HepG2 (cell line): ENCODE data around the gene CD14. TPM values are rescaled to one million over a fixed set of nuclear protein-coding genes. Genes with fewer than 3 reads are reported as not detected.

Experiments
- ATAC-seq: fragments of 200-7000 bp; cut with Tn5 transposase; 3 replicates; pipeline ENCODE4 v1.9.1; 2020; ENCODE audit warnings: mild to moderate bottlenecking, moderate library complexity
- BruUV-seq: library from RNA; stranded (reverse); fragments of 400-500 nt; replicated peaks from 2 replicates; lab custom pipeline; 2021; lab: Mats Ljungman, UMichigan
- CTCF ChIA-PET: fragments of 300-600 bp; formaldehyde crosslinking; extraction: SDS; loops from one replicate; lab custom pipeline; 2021; ENCODE audit warnings: low total read pairs, inconsistent platforms, low intra/inter-chr PET ratio; lab: Yijun Ruan, JAX
- POLR2A ChIA-PET: fragments of 350-600 bp; sonication (Branson Sonifier 250); formaldehyde crosslinking; loops from one replicate; lab custom pipeline; 2020; ENCODE audit warnings: antibody characterized with exemption, inconsistent platforms; lab: Yijun Ruan, JAX
- DNase-seq: peaks from one replicate; pipeline ENCODE4 v3.0.0-alpha.2; 2015; ENCODE audit warnings: low spot score
- FAIRE-seq: peaks from 3 replicates; lab custom pipeline; 2011; peaks lifted over from hg19 to GRCh38; lab: Jason Lieb, UNC
- H2AFZ ChIP-seq: one replicate; pipeline ENCODE4 v1.6.1; 2011; ENCODE audit warnings: low read length, inconsistent platforms
- H3K27ac ChIP-seq: fragments of 300-600 bp; 3 replicates; pipeline ENCODE4 v1.8.0; 2011; ENCODE audit warnings: mixed run types, mild to moderate bottlenecking, mixed read lengths, low read length, inconsistent platforms; ENCODE audit not compliant: insufficient read depth; ENCODE audit errors: extremely low read length
- H3K27me3 ChIP-seq, 2 experiments: fragments of 200-600 bp in 1 of 2; 2 replicates in 1 of 2; 3 replicates in 1 of 2; pipeline versions ENCODE4 v1.6.0 to v1.8.0; 2011; ENCODE audit warnings: low read length in 2 of 2, mild to moderate bottlenecking in 2 of 2, moderate library complexity in 2 of 2, inconsistent platforms in 1 of 2; ENCODE audit not compliant: insufficient read depth in 2 of 2, control insufficient read depth in 1 of 2
- H3K36me3 ChIP-seq, 2 experiments: fragments of 200-600 bp in 1 of 2; replicated peaks in 1 of 2; 2 replicates in 1 of 2; 3 replicates in 1 of 2; pipeline versions ENCODE4 v1.5.1 to v1.8.0; 2011; ENCODE audit warnings: low read length in 2 of 2, inconsistent platforms in 1 of 2; ENCODE audit not compliant: insufficient read depth in 2 of 2, control insufficient read depth in 1 of 2
- H3K4me1 ChIP-seq: 2 replicates; pipeline ENCODE4 v1.5.1; 2012; ENCODE audit warnings: low read length, inconsistent platforms; ENCODE audit not compliant: insufficient read depth
- H3K4me2 ChIP-seq: 2 replicates; pipeline ENCODE4 v1.6.0; 2011; ENCODE audit warnings: low read depth, low read length, inconsistent platforms
- H3K4me3 ChIP-seq, 3 experiments: fragments of 200-600 bp in 1 of 3; sonication (generic), shearing (Covaris generic) in 1 of 3; replicated peaks in 1 of 3; 2 replicates each; pipeline ENCODE4 v1.5.1; 2011 to 2016; ENCODE audit warnings: low read length in 3 of 3, inconsistent platforms in 2 of 3, low read depth in 2 of 3, mild to moderate bottlenecking in 2 of 3, control low read depth in 1 of 3, mixed read lengths in 1 of 3; ENCODE audit not compliant: insufficient read depth in 1 of 3
- H3K79me2 ChIP-seq: one replicate; pipeline ENCODE4 v1.6.1; 2011; ENCODE audit warnings: low read length, inconsistent platforms; ENCODE audit not compliant: insufficient read depth
- H3K9ac ChIP-seq: 2 replicates; pipeline ENCODE4 v1.6.0; 2011; ENCODE audit warnings: mild to moderate bottlenecking, low read depth, low read length, inconsistent platforms; ENCODE audit not compliant: insufficient read depth
- H3K9me3 ChIP-seq: 2 replicates; pipeline ENCODE4 v1.5.1; 2012; ENCODE audit warnings: mild to moderate bottlenecking, low read length
- H4K20me1 ChIP-seq: 2 replicates; pipeline ENCODE4 v1.6.0; 2011; ENCODE audit warnings: inconsistent platforms, mild to moderate bottlenecking, low read length, moderate library complexity; ENCODE audit not compliant: insufficient read depth
- ELF4 ChIP-seq: sonication (generic); formaldehyde crosslinking; IDR thresholded peaks from 2 replicates; pipeline ENCODE4 v1.5.0; 2020; ENCODE audit warnings: missing genetic modification reagents, mild to moderate bottlenecking, moderate library complexity, borderline replicate concordance
- NFYC ChIP-seq: IDR thresholded peaks from 2 replicates; pipeline ENCODE4 v1.6.1; 2016; ENCODE audit warnings: missing genetic modification reagents, missing compliant biosample characterization
- SMARCC2 ChIP-seq: fragments of 450-650 bp; IDR thresholded peaks from 2 replicates; pipeline ENCODE4 v1.6.1; 2017; ENCODE audit warnings: antibody characterized with exemption, mild to moderate bottlenecking
- ZEB1 ChIP-seq: IDR thresholded peaks from 2 replicates; pipeline ENCODE4 v1.6.1; 2012; ENCODE audit warnings: mild to moderate bottlenecking, low read depth, inconsistent platforms; ENCODE audit not compliant: insufficient replicate concordance
- ZFP90 ChIP-seq: sonication (generic); formaldehyde crosslinking; IDR thresholded peaks from 2 replicates; pipeline ENCODE4 v1.8.0; 2022; ENCODE audit warnings: missing genetic modification reagents, mild to moderate bottlenecking, inconsistent platforms, borderline replicate concordance
- ZIK1 ChIP-seq: sonication (generic); formaldehyde crosslinking; IDR thresholded peaks from 2 replicates; pipeline ENCODE4 v1.5.0; 2020; ENCODE audit warnings: mild to moderate bottlenecking, low read depth, missing genetic modification reagents, borderline replicate concordance
- ZNF569 ChIP-seq: sonication (generic); formaldehyde crosslinking; IDR thresholded peaks from 2 replicates; pipeline ENCODE4 v1.5.0; 2020; ENCODE audit warnings: mild to moderate bottlenecking, missing genetic modification reagents, moderate library complexity, borderline replicate concordance
- WGBS: methylation state at CpG from one replicate; pipeline ENCODE4 v1.1.6; 2017; ENCODE audit warnings: low lambda C conversion rate; 5-methylcytosine and 5-hydroxymethylcytosine counted together
- in situ Hi-C: cut with HindIII; loops from 2 replicates; pipeline ENCODE4 v1.10.0; 2017; ENCODE audit warnings: low pct_unique_long_range_greater_than_20kb; ENCODE audit not compliant: extremely low pct_ligation_motif_present
- intact Hi-C: fragments of 100-400 bp; cut with micrococcal nuclease; formaldehyde crosslinking; loops from one replicate; pipeline ENCODE4 v1.10.0; 2022; ENCODE audit not compliant: unreplicated experiment
- polyA plus RNA-seq, 8 experiments: library from polyadenylated mRNA; depleted of rRNA in 3 of 8; stranded (reverse) in 7 of 8; unstranded in 1 of 8; fragments of >200 nt; fragmentation: Illumina TruSeq in 4 of 8; extraction: Trizol in 4 of 8; gene quantifications; 2 replicates each; pipeline versions ENCODE4 v1.2.1 to v1.2.3, GENCODE V29; 2011 to 2016; ENCODE audit warnings: low read depth in 4 of 8, missing spikeins in 1 of 8, mixed read lengths in 1 of 8; ENCODE audit not compliant: insufficient read depth in 1 of 8
- total RNA-seq, 5 experiments: library from RNA; depleted of rRNA; stranded (reverse); fragments of >200 nt; fragmentation: Illumina TruSeq; extraction: Trizol; gene quantifications; 2 replicates each; pipeline ENCODE4 v1.2.3, GENCODE V29; 2016; ENCODE audit warnings: low read depth in 1 of 5
- TF ChIP-seq, protein P1 (sequence below): sonication (generic); formaldehyde crosslinking; IDR thresholded peaks from 2 replicates; pipeline ENCODE4 v1.4.0; 2020; ENCODE audit warnings: mild to moderate bottlenecking, missing genetic modification reagents
- TF ChIP-seq, protein P2 (sequence below): sonication (generic); formaldehyde crosslinking; IDR thresholded peaks from 2 replicates; pipeline ENCODE4 v1.4.0; 2020; ENCODE audit warnings: missing genetic modification reagents

The CD14 gene
- total and polyA plus RNA-seq, 2 of the 13 experiments (the other 11 are each of a cell fraction or from before 2014, with no cell fraction given) = 1.7 to 4.7 TPM

DNA sequence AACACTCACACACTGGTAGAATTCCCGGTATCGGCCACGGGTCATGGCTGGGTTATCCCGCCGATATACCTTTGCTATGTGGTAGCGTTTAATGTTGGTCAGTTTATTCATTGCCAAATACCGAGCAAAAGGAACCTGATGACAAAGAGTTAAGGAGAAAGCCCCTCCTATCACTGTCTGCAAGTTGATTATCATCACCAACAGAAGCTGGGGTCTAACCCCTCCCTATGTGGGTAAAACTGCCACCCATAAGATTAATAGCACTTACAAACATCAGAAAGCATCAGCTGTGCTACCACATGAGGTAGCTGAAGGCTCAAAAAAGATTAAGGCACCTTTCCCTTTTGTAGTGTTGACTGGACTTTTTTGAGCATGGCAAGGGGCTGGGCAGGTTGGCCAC is 46.0 kb upstream of the CD14 start:
- no peak overlapping the region for H3K9ac ChIP-seq
- 100% methylated on average over 7 of the region's 7 CpGs for WGBS
- no peaks in the 10 kb centered on the region for H3K27me3 ChIP-seq
- H3K9me3 ChIP-seq = no peaks in the 10 kb centered on the region
- no peaks in the 10 kb centered on the region for H3K4me1 ChIP-seq
- H3K79me2 ChIP-seq = no peaks in the 10 kb centered on the region
- H3K27ac ChIP-seq = no peak overlapping the region
- DNase-seq (no peak), ATAC-seq (no peak), FAIRE-seq (no peak)
- H4K20me1 ChIP-seq = no peaks in the 10 kb centered on the region
- BruUV-seq = no TSS peak
- ChIA-PET CTCF (no interaction called here), POLR2A (interaction anchor here (0.7 kb wide), 2 partner anchors 12 to 13 kb away, joined by 3 read pairs; partner anchors contain the start of gene HARS2)
- no peak overlapping the region for H3K4me3 ChIP-seq
- H3K4me2 ChIP-seq = no peak overlapping the region
- peaks cover 33 to 60% of the 10 kb centered on the region in 2 experiments; a peak in 4 of 5 replicates for H3K36me3 ChIP-seq
- no peak for TF ChIP-seq ELF4 (CRISPR knock-in tag)
- TF ChIP-seq ZFP90 (CRISPR knock-in tag) = no peak
- TF ChIP-seq, protein P1, sequence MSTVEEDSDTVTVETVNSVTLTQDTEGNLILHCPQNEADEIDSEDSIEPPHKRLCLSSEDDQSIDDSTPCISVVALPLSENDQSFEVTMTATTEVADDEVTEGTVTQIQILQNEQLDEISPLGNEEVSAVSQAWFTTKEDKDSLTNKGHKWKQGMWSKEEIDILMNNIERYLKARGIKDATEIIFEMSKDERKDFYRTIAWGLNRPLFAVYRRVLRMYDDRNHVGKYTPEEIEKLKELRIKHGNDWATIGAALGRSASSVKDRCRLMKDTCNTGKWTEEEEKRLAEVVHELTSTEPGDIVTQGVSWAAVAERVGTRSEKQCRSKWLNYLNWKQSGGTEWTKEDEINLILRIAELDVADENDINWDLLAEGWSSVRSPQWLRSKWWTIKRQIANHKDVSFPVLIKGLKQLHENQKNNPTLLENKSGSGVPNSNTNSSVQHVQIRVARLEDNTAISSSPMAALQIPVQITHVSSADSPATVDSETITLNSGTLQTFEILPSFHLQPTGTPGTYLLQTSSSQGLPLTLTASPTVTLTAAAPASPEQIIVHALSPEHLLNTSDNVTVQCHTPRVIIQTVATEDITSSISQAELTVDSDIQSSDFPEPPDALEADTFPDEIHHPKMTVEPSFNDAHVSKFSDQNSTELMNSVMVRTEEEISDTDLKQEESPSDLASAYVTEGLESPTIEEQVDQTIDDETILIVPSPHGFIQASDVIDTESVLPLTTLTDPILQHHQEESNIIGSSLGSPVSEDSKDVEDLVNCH (CRISPR knock-in tag) = no peak
- no peak for TF ChIP-seq ZNF569
- TF ChIP-seq ZIK1 = no peak
- TF ChIP-seq, protein P2, sequence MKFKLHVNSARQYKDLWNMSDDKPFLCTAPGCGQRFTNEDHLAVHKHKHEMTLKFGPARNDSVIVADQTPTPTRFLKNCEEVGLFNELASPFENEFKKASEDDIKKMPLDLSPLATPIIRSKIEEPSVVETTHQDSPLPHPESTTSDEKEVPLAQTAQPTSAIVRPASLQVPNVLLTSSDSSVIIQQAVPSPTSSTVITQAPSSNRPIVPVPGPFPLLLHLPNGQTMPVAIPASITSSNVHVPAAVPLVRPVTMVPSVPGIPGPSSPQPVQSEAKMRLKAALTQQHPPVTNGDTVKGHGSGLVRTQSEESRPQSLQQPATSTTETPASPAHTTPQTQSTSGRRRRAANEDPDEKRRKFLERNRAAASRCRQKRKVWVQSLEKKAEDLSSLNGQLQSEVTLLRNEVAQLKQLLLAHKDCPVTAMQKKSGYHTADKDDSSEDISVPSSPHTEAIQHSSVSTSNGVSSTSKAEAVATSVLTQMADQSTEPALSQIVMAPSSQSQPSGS (CRISPR knock-in tag) = no peak
- TF ChIP-seq ZEB1 = no peak
- TF ChIP-seq SMARCC2 = no peak
- no peak for TF ChIP-seq NFYC (CRISPR knock-in tag)
- in situ Hi-C loops (no loop called here), intact Hi-C loops (no loop called here)
- H2AFZ ChIP-seq = no peak overlapping the region
